H1 (cell line): ENCODE data around the gene RAB1B. TPM values are rescaled to one million over a fixed set of nuclear protein-coding genes. Genes with fewer than 3 reads are reported as not detected.

ENCODE experiments used
- CTCF ChIA-PET: fragments of 300-600 bp; sonication (Branson Sonifier 250); formaldehyde crosslinking; loops from one replicate; lab custom pipeline; 2021; ENCODE audit not compliant: partially characterized antibody; lab: Charles Lee
- POLR2A ChIA-PET: fragments of 300-600 bp; sonication (Branson Sonifier 250); formaldehyde crosslinking; loops from one replicate; lab custom pipeline; 2021; ENCODE audit warnings: inconsistent platforms; ENCODE audit not compliant: partially characterized antibody; lab: Charles Lee
- DNase-seq, 2 experiments: peaks; one replicate each; pipeline versions ENCODE4 v3.0.0 to v3.0.0-alpha.2; 2010 to 2022; ENCODE audit warnings: low spot score in 2 of 2, low read depth in 1 of 2, mixed read lengths in 1 of 2
- FAIRE-seq: peaks from 2 replicates; lab custom pipeline; 2011; peaks lifted over from hg19 to GRCh38; lab: Jason Lieb, UNC
- H2AFZ ChIP-seq: 2 replicates; pipeline ENCODE4 v1.8.1; 2012; ENCODE audit warnings: low read length, inconsistent platforms
- H2AK5ac ChIP-seq: 2 replicates; pipeline ENCODE4 v1.6.1; 2013; ENCODE audit warnings: low read depth, low read length
- H2BK120ac ChIP-seq: replicated peaks from 2 replicates; pipeline ENCODE3; 2013; ENCODE audit warnings: low read depth, low read length, inconsistent platforms
- H2BK12ac ChIP-seq: 2 replicates; pipeline ENCODE4 v1.6.1; 2013; ENCODE audit warnings: low read depth, low read length
- H2BK15ac ChIP-seq: 2 replicates; pipeline ENCODE4 v1.6.1; 2013; ENCODE audit warnings: low read length
- H2BK20ac ChIP-seq: 2 replicates; pipeline ENCODE4 v1.6.1; 2013; ENCODE audit warnings: low read length
- H2BK5ac ChIP-seq: 2 replicates; pipeline ENCODE4 v1.6.1; 2013; ENCODE audit warnings: low read depth, low read length
- H3K14ac ChIP-seq: 2 replicates; pipeline ENCODE4 v1.6.1; 2013; ENCODE audit warnings: inconsistent platforms; ENCODE audit not compliant: insufficient read length
- H3K18ac ChIP-seq: 2 replicates; pipeline ENCODE4 v1.6.1; 2013; ENCODE audit warnings: low read length; ENCODE audit errors: extremely low read depth
- H3K23ac ChIP-seq: 2 replicates; pipeline ENCODE4 v1.6.1; 2013; ENCODE audit warnings: inconsistent platforms; ENCODE audit not compliant: insufficient read length
- H3K23me2 ChIP-seq: 2 replicates; pipeline ENCODE4 v1.6.1; 2013; ENCODE audit warnings: low read depth, low read length
- H3K27ac ChIP-seq: 2 replicates; pipeline ENCODE4 v1.6.1; 2011; ENCODE audit warnings: low read depth, low read length, inconsistent platforms
- H3K27me3 ChIP-seq, 4 experiments: replicated peaks in 1 of 4; 1 replicate in 1 of 4; 2 replicates in 3 of 4; pipeline versions ENCODE4 v1.6.1 to v1.8.1; 2011 to 2013; ENCODE audit warnings: low read length in 3 of 4, mild to moderate bottlenecking in 3 of 4, inconsistent platforms in 2 of 4, mixed read lengths in 2 of 4, moderate library complexity in 1 of 4; ENCODE audit not compliant: control insufficient read depth in 3 of 4, insufficient read depth in 3 of 4; ENCODE audit errors: extremely low read depth in 1 of 4
- H3K36me3 ChIP-seq, 4 experiments: 2 replicates each; pipeline versions ENCODE4 v1.6.1 to v1.8.1; 2011 to 2013; ENCODE audit warnings: mild to moderate bottlenecking in 4 of 4, low read length in 3 of 4, moderate library complexity in 2 of 4, control low read depth in 1 of 4, inconsistent platforms in 1 of 4; ENCODE audit not compliant: insufficient read depth in 4 of 4, control insufficient read depth in 2 of 4
- H3K4ac ChIP-seq: replicated peaks from 2 replicates; pipeline ENCODE3; 2013; ENCODE audit warnings: low read length, low read depth, mixed read lengths, inconsistent platforms; ENCODE audit not compliant: insufficient read length
- H3K4me1 ChIP-seq, 4 experiments: replicated peaks in 1 of 4; 1 replicate in 1 of 4; 2 replicates in 3 of 4; pipeline versions ENCODE4 v1.6.1 to v1.8.1; 2011 to 2013; ENCODE audit warnings: low read length in 3 of 4, inconsistent platforms in 2 of 4, mixed read lengths in 1 of 4; ENCODE audit not compliant: insufficient read depth in 4 of 4, control insufficient read depth in 3 of 4
- H3K4me2 ChIP-seq, 2 experiments: 2 replicates each; pipeline versions ENCODE4 v1.6.1 to v1.8.1; 2011 to 2013; ENCODE audit warnings: low read depth in 2 of 2, low read length in 2 of 2, control low read depth in 1 of 2, inconsistent platforms in 1 of 2, mild to moderate bottlenecking in 1 of 2; ENCODE audit not compliant: insufficient read depth in 1 of 2
- H3K4me3 ChIP-seq, 4 experiments: fragments of 200-600, 300-600 bp in 1 of 4; sonication (generic), shearing (Covaris generic), sonication (Bioruptor Twin) in 1 of 4; 2 replicates each; pipeline versions ENCODE4 v1.5.1 to v1.8.1; 2011 to 2016; ENCODE audit warnings: low read length in 4 of 4, low read depth in 3 of 4, control low read depth in 2 of 4, inconsistent platforms in 2 of 4, mild to moderate bottlenecking in 2 of 4, mixed read lengths in 1 of 4, moderate library complexity in 1 of 4; ENCODE audit not compliant: insufficient read depth in 2 of 4; ENCODE audit errors: extremely low read depth in 1 of 4
- H3K56ac ChIP-seq: replicated peaks from 2 replicates; pipeline ENCODE3; 2013; ENCODE audit warnings: low read depth, mild to moderate bottlenecking, mixed read lengths, low read length, inconsistent platforms; ENCODE audit not compliant: insufficient read length
- H3K79me1 ChIP-seq: 2 replicates; pipeline ENCODE4 v1.6.1; 2013; ENCODE audit warnings: low read depth, low read length, control low read depth
- H3K79me2 ChIP-seq, 2 experiments: 2 replicates each; pipeline versions ENCODE4 v1.6.1 to v1.8.1; 2012 to 2013; ENCODE audit warnings: low read length in 2 of 2, mild to moderate bottlenecking in 2 of 2, inconsistent platforms in 1 of 2; ENCODE audit not compliant: insufficient read depth in 2 of 2, control insufficient read depth in 1 of 2
- H3K9ac ChIP-seq, 4 experiments: replicated peaks in 1 of 4; 1 replicate in 1 of 4; 2 replicates in 3 of 4; pipeline versions ENCODE4 v1.6.1 to v1.8.1; 2011 to 2013; ENCODE audit warnings: low read depth in 3 of 4, low read length in 3 of 4, control low read depth in 2 of 4, mild to moderate bottlenecking in 2 of 4, moderate library complexity in 2 of 4, inconsistent platforms in 1 of 4; ENCODE audit errors: extremely low read depth in 1 of 4
- H3K9me3 ChIP-seq, 2 experiments: 2 replicates each; pipeline versions ENCODE4 v1.6.1 to v1.8.1; 2012 to 2013; ENCODE audit warnings: mild to moderate bottlenecking in 2 of 2, moderate library complexity in 2 of 2, control low read depth in 1 of 2, inconsistent platforms in 1 of 2, low read depth in 1 of 2, low read length in 1 of 2, mixed read lengths in 1 of 2; ENCODE audit not compliant: insufficient read depth in 2 of 2
- H4K20me1 ChIP-seq, 2 experiments: replicated peaks in 1 of 2; 2 replicates each; pipeline versions ENCODE3 to v1.8.1; 2011 to 2013; ENCODE audit warnings: inconsistent platforms in 2 of 2, low read length in 2 of 2, mild to moderate bottlenecking in 1 of 2; ENCODE audit not compliant: insufficient read depth in 2 of 2, control insufficient read depth in 1 of 2
- H4K5ac ChIP-seq: 2 replicates; pipeline ENCODE4 v1.6.1; 2013; ENCODE audit warnings: low read length, low read depth, mixed read lengths, inconsistent platforms; ENCODE audit not compliant: insufficient read length
- H4K8ac ChIP-seq: 2 replicates; pipeline ENCODE4 v1.8.0; 2013; ENCODE audit warnings: mild to moderate bottlenecking, moderate library complexity, low read length, inconsistent platforms; ENCODE audit not compliant: insufficient read depth; ENCODE audit errors: extremely low read depth
- H4K91ac ChIP-seq: replicated peaks from 2 replicates; pipeline ENCODE3; 2013; ENCODE audit warnings: low read length, mixed read lengths, inconsistent platforms; ENCODE audit not compliant: insufficient read length
- ASH2L ChIP-seq: fragments of 200-600, 300-600 bp; sonication (generic); IDR thresholded peaks from one replicate; pipeline ENCODE4 v1.7.1; 2017; ENCODE audit warnings: low read length
- BACH1 ChIP-seq: IDR thresholded peaks from 2 replicates; pipeline ENCODE4 v1.6.1; 2012; ENCODE audit warnings: low read length, improper control_type of control experiment
- GABPA ChIP-seq: IDR thresholded peaks from 2 replicates; pipeline ENCODE4 v1.6.1; 2011; ENCODE audit warnings: mild to moderate bottlenecking, low read length, moderate library complexity, borderline replicate concordance; ENCODE audit not compliant: insufficient read depth
- POU5F1 ChIP-seq: IDR thresholded peaks from 2 replicates; pipeline ENCODE4 v1.6.1; 2011; ENCODE audit warnings: low read depth, mild to moderate bottlenecking, low read length, moderate library complexity
- RAD21 ChIP-seq, 2 experiments: IDR thresholded peaks in 1 of 2; conservative IDR thresholded peaks in 1 of 2; 2 replicates each; pipeline ENCODE4 v1.6.1; 2011; ENCODE audit warnings: low read depth in 2 of 2, low read length in 2 of 2, improper control_type of control experiment in 1 of 2, inconsistent platforms in 1 of 2, mild to moderate bottlenecking in 1 of 2, moderate library complexity in 1 of 2
- TEAD4 ChIP-seq: IDR thresholded peaks from 2 replicates; pipeline ENCODE4 v1.6.1; 2012; ENCODE audit warnings: low read depth, low read length, inconsistent platforms, mixed read lengths
- YY1 ChIP-seq: IDR thresholded peaks from 2 replicates; pipeline ENCODE4 v1.6.1; 2011; ENCODE audit warnings: low read depth, mild to moderate bottlenecking, low read length
- ZNF274 ChIP-seq: IDR thresholded peaks from 2 replicates; pipeline ENCODE4 v1.7.0; 2012; ENCODE audit warnings: low read length, borderline replicate concordance; ENCODE audit errors: extremely low read depth
- WGBS, 2 experiments: shearing (Covaris generic) in 1 of 2; methylation state at CpG; one replicate each; pipeline versions ENCODE4 v1.1.6 to v1.1.7; 2013 to 2015; ENCODE audit warnings: low lambda C conversion rate in 2 of 2, mixed read lengths in 2 of 2, inconsistent platforms in 1 of 2, low coverage in 1 of 2, missing lambda C conversion rate in 1 of 2; ENCODE audit not compliant: insufficient replicate concordance in 2 of 2, insufficient coverage in 1 of 2, insufficient read length in 1 of 2; ENCODE audit errors: extremely low coverage in 1 of 2, missing lambda C conversion rate in 1 of 2; 5-methylcytosine and 5-hydroxymethylcytosine counted together
- polyA plus RNA-seq, 7 experiments: library from polyadenylated mRNA; depleted of rRNA in 3 of 7; stranded (reverse) in 5 of 7; unstranded in 2 of 7; fragments of >200 nt in 5 of 7; fragments of 200-250 nt in 2 of 7; gene quantifications; 1 replicate in 5 of 7; 2 replicates in 1 of 7; 4 replicates in 1 of 7; pipeline versions ENCODE4 v1.2.1 to v1.2.3, GENCODE V29; 2011 to 2013; ENCODE audit warnings: missing spikeins in 2 of 7, mixed read lengths in 2 of 7
- total RNA-seq: library from RNA; stranded (reverse); fragmentation: NEBNext Ultra II Directional; extraction: Animal tissue kit (Norgen Biotek cat#: 25700); gene quantifications from 2 replicates; pipeline ENCODE4 v1.2.1, GENCODE V29; 2021
- TF ChIP-seq, protein P1 (sequence below), 3 experiments: IDR thresholded peaks; 1 replicate in 2 of 3; 2 replicates in 1 of 3; pipeline versions ENCODE4 v1.5.1 to v1.6.1; 2011; ENCODE audit warnings: low read length in 3 of 3, mild to moderate bottlenecking in 3 of 3, inconsistent platforms in 2 of 3, low read depth in 1 of 3, moderate library complexity in 1 of 3; ENCODE audit not compliant: insufficient read depth in 1 of 3; ENCODE audit errors: control extremely low read depth in 1 of 3

RAB1B gene
- total and polyA plus RNA-seq, 2 of the 8 experiments (the other 6 are each of a cell fraction or from before 2014, with no cell fraction given): 100 to 217 TPM

DNA sequence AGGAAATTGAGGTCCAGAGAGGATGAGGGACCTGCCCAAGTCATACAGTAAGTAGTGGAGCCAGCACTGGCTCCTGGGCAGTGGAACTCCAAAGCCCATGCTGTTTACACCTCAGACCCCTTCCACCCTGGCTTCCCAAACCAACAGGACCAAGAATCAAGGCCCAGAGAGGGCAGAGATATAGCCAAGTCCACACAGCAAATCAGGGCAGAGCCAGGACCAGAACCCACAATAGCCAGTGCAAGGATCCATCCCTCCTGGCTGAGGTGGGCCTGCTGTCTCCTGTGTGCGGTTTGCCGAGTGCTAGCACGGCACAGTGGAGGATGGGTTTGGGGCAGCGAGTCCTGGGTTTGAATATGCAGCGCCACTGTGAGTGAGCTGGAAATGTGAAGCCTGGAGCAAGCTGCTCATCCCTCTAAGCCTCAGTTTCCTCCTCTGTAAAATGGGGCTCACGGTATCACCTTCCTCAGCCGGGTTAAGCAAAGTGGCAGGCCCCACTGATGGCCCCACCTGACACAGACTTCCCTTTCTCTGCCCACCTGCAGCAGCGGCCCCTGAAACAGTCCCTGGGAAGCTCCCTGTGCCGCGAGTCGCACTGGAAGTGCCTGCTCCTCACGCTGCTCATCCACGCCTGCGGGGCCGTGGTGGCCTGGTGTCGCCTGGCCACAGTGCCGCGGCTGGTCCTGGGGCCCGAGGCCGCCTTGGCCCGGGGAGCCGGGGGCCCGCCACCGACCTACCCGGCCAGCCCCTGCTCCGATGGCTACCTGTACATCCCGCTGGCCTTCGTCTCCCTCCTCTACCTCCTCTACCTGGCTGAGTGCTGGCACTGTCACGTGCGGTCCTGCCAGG lies 25.6 kb downstream of the RAB1B start:
- no peak overlapping the region for H3K4me3 ChIP-seq
- no peak overlapping the region for H2AK5ac ChIP-seq
- no peak overlapping the region for H3K23ac ChIP-seq
- H3K36me3 ChIP-seq: no peaks in the 10 kb centered on the region
- WGBS, 2 experiments: 89% methylated on average over 27 of the region's 30 CpGs; no CpG with 5 or more reads in 1 of the 2 experiments
- H3K23me2 ChIP-seq: peaks cover 9% of the 10 kb centered on the region; the same call in 1 of the 2 replicates
- ChIA-PET POLR2A (interaction anchor here (1.5 to 4.0 kb wide), 2 partner anchors 17 to 18 kb away, joined by 3 to 16 read pairs; no protein-coding TSS in a partner anchor), CTCF (interaction anchor here (1.5 kb wide), 1 partner anchor 17 kb away, joined by 6 read pairs; no protein-coding TSS in a partner anchor)
- peak in 1 of 2 experiments; percentile 48 for DNase-seq
- no peak overlapping the region for H3K18ac ChIP-seq
- peak overlapping the region; percentile 39; the same call in 1 of the 2 replicates for H2BK12ac ChIP-seq
- H2BK20ac ChIP-seq: no peak overlapping the region
- H3K9ac ChIP-seq: no peak overlapping the region
- H3K9me3 ChIP-seq: no peaks in the 10 kb centered on the region
- no peak overlapping the region for H3K27ac ChIP-seq
- no peak overlapping the region for H2AFZ ChIP-seq
- no peak overlapping the region for H3K4ac ChIP-seq
- H2BK120ac ChIP-seq: no peak overlapping the region
- H4K20me1 ChIP-seq: peaks cover 4 to 5% of the 10 kb centered on the region in 2 experiments
- H2BK5ac ChIP-seq: no peak overlapping the region
- FAIRE-seq: no peak
- H3K14ac ChIP-seq: no peak overlapping the region
- peaks cover 2 to 30% (median 18%) of the 10 kb centered on the region in 4 experiments for H3K27me3 ChIP-seq
- H3K79me1 ChIP-seq: 0 out of 2 replicates have a peak, but pooled peaks cover 2% of the 10 kb centered on the region
- H4K8ac ChIP-seq: no peak overlapping the region
- no peaks in the 10 kb centered on the region for H3K79me2 ChIP-seq
- H4K5ac ChIP-seq: no peak overlapping the region
- no peak overlapping the region for H2BK15ac ChIP-seq
- H3K56ac ChIP-seq: no peak overlapping the region
- no peak overlapping the region for H3K4me2 ChIP-seq
- H4K91ac ChIP-seq: no peak overlapping the region
- H3K4me1 ChIP-seq: peaks cover 2 to 28% (median 8%) of the 10 kb centered on the region in 4 experiments; a peak in 6 of 7 replicates
- TF ChIP-seq BACH1 (no peak), YY1 (no peak), ZNF274 (no peak), GABPA (no peak), TEAD4 (no peak), POU5F1 (no peak), ASH2L (no peak), RAD21 (IDR thresholded peaks at IDR 0.05 in 1 of 2, conservative IDR thresholded peaks at IDR 0.05 in 1 of 2; ENCODE audit: low read depth in 2 of 2, low read length in 2 of 2) (no peak)
- TF ChIP-seq, protein P1, sequence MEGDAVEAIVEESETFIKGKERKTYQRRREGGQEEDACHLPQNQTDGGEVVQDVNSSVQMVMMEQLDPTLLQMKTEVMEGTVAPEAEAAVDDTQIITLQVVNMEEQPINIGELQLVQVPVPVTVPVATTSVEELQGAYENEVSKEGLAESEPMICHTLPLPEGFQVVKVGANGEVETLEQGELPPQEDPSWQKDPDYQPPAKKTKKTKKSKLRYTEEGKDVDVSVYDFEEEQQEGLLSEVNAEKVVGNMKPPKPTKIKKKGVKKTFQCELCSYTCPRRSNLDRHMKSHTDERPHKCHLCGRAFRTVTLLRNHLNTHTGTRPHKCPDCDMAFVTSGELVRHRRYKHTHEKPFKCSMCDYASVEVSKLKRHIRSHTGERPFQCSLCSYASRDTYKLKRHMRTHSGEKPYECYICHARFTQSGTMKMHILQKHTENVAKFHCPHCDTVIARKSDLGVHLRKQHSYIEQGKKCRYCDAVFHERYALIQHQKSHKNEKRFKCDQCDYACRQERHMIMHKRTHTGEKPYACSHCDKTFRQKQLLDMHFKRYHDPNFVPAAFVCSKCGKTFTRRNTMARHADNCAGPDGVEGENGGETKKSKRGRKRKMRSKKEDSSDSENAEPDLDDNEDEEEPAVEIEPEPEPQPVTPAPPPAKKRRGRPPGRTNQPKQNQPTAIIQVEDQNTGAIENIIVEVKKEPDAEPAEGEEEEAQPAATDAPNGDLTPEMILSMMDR (IDR thresholded peaks at IDR 0.05; ENCODE audit: control extremely low read depth in 1 of 3, insufficient read depth in 1 of 3, low read depth in 1 of 3, low read length in 3 of 3): no peak
